Type B pancreatic cell (in vitro differentiated cells): Measurements from ENCODE around the gene TM9SF3. TPM values are rescaled to one million over a fixed set of nuclear protein-coding genes. Genes with fewer than 3 reads are reported as not detected.

Source experiments
- DNase-seq: peaks from one replicate; pipeline ENCODE4 v3.0.0; 2021; ENCODE audit warnings: mixed read lengths; ENCODE audit not compliant: unreplicated experiment; ENCODE audit errors: extremely low spot score
- H3K27ac Mint-ChIP-seq: 2 replicates; pipeline ENCODE4 v1.8.0; 2021; ENCODE audit warnings: mild to moderate bottlenecking, mixed read lengths
- H3K27me3 Mint-ChIP-seq: 2 replicates; pipeline ENCODE4 v1.8.0; 2021; ENCODE audit warnings: mixed read lengths
- H3K36me3 Mint-ChIP-seq: 2 replicates; pipeline ENCODE4 v1.8.0; 2021; ENCODE audit warnings: mixed read lengths
- H3K4me1 Mint-ChIP-seq: one replicate; pipeline ENCODE4 v1.8.0; 2021; ENCODE audit warnings: mixed read lengths; ENCODE audit not compliant: unreplicated experiment
- H3K4me3 Mint-ChIP-seq: 2 replicates; pipeline ENCODE4 v1.8.0; 2021; ENCODE audit warnings: mild to moderate bottlenecking, mixed read lengths
- H3K9me3 Mint-ChIP-seq: 2 replicates; pipeline ENCODE4 v1.8.0; 2021; ENCODE audit warnings: mixed read lengths
- total RNA-seq: library from RNA; stranded (reverse); gene quantifications from 2 replicates; pipeline ENCODE4 v1.2.1, GENCODE V29; 2021; ENCODE audit warnings: low replicate concordance
- TF ChIP-seq, protein P1 (sequence below): fragments of 200-600 bp; sonication (generic); conservative IDR thresholded peaks from 2 replicates; pipeline ENCODE4 v1.5.0; 2021; ENCODE audit warnings: antibody characterized with exemption, mild to moderate bottlenecking

Gene TM9SF3
- total RNA-seq, 1 donor from 2014 or later = 152 TPM

GRCh38 chr10:96616961-96617360, 30.1 kb upstream of the TM9SF3 start:
- H3K4me1 Mint-ChIP-seq = peaks cover 17% of the 10 kb centered on the region
- TF ChIP-seq, protein P1, sequence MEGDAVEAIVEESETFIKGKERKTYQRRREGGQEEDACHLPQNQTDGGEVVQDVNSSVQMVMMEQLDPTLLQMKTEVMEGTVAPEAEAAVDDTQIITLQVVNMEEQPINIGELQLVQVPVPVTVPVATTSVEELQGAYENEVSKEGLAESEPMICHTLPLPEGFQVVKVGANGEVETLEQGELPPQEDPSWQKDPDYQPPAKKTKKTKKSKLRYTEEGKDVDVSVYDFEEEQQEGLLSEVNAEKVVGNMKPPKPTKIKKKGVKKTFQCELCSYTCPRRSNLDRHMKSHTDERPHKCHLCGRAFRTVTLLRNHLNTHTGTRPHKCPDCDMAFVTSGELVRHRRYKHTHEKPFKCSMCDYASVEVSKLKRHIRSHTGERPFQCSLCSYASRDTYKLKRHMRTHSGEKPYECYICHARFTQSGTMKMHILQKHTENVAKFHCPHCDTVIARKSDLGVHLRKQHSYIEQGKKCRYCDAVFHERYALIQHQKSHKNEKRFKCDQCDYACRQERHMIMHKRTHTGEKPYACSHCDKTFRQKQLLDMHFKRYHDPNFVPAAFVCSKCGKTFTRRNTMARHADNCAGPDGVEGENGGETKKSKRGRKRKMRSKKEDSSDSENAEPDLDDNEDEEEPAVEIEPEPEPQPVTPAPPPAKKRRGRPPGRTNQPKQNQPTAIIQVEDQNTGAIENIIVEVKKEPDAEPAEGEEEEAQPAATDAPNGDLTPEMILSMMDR = no peak
- no peak for DNase-seq
- H3K9me3 Mint-ChIP-seq = no peaks in the 10 kb centered on the region
- no peak overlapping the region for H3K27ac Mint-ChIP-seq
- H3K36me3 Mint-ChIP-seq = no peaks in the 10 kb centered on the region
- no peak overlapping the region for H3K4me3 Mint-ChIP-seq
- no peaks in the 10 kb centered on the region for H3K27me3 Mint-ChIP-seq

DNA sequence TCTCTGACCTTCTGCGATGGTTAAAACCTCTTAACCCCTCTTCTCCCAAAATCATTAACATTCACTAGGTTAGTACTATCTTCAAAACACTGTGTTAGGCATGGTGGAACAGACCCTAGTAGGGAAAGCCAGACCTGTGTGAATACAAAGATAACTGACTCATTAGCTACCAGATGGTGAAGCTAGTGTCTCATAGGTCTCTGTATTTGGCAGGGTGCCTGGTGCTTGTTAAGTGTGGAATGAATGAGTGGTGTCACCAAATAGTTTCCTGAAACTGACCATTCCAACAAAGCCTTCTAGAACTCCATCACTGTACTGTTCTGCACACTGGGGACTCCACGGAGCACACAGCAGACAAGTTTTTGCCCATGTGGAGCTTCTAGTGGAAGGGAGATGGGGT, 27.7 kb upstream of the TM9SF3 start:
- no peaks in the 10 kb centered on the region for H3K36me3 Mint-ChIP-seq
- peak overlapping the region; percentile 11 for H3K27ac Mint-ChIP-seq
- peaks cover 23% of the 10 kb centered on the region for H3K4me1 Mint-ChIP-seq
- no peaks in the 10 kb centered on the region for H3K27me3 Mint-ChIP-seq
- no peak for DNase-seq
- no peak overlapping the region for H3K4me3 Mint-ChIP-seq
- H3K9me3 Mint-ChIP-seq = no peaks in the 10 kb centered on the region
- TF ChIP-seq, protein P1 = no peak

- Mint-ChIP-seq H3K27me3 (no peaks in the 10 kb centered on the region), H3K36me3 (no peaks in the 10 kb centered on the region), H3K4me3 (no peak overlapping the region), H3K9me3 (no peaks in the 10 kb centered on the region), H3K4me1 (peaks cover 23% of the 10 kb centered on the region), H3K27ac (no peak overlapping the region)
- no peak for DNase-seq
- TF ChIP-seq, protein P1 = no peak
Measured at GRCh38 chr10:96613576-96613975, 26.8 kb upstream of the TM9SF3 start.

DNA sequence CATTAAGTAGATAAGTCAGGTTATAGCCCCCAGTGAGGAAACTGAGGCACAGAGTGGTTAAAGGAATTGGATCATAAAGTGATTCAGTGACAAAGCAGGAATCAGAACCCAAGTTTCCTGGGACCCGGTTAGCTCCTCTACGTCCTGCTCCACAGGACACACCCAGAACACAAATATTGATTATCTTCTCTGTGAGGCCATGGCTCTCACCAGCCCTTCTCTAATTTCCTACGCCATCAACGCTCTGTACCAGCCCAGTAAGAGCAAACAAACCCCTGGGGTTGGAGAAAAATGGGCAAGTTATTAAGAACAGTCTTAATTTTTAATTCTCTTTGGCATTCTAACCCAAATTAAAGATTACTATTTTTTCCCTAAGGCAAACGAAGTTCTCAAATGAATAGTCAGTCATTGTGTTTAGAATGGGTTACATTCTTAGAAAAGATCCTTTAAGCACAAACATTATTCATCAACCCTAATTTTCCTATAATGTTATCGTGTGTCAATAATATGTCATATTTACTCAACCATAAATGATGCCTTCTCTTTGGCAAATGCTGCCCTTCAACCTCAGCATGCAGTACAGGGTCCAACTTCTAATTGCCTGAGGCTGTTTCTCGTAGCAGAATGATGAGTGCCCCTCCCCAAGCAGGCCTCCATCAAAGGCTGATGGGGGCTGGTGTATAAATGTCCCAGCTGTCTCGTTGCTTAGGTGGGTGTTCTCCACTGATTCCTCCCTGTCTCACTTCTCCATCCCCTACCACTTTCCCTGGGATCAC, 25.4 kb upstream of the TM9SF3 start:
- H3K27ac Mint-ChIP-seq = peak overlapping the region; percentile 80
- no peak for DNase-seq
- H3K27me3 Mint-ChIP-seq = no peaks in the 10 kb centered on the region
- peaks cover 23% of the 10 kb centered on the region for H3K4me1 Mint-ChIP-seq
- TF ChIP-seq, protein P1 = no peak
- peak overlapping the region; percentile 25 for H3K4me3 Mint-ChIP-seq
- H3K36me3 Mint-ChIP-seq = no peaks in the 10 kb centered on the region
- no peaks in the 10 kb centered on the region for H3K9me3 Mint-ChIP-seq

DNA sequence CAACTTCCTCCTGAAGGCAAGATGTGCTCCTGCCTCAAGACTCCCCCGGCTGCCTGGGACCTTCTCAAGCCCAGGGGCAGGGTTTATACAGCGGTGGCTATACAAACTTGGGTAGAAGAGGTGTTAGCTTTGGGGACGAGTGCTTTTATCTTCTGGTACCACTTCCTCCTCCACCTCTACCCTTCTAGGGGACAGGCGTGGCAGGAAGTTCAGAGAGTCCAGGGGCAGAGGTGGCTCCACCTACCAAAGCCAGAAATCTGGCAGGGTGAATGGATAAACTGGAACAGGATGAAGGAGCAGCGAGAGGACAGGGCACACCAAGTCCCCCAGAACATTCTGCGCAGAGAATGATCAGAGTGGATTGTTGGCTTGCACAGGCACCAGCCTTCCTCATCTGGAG, 24.0 kb upstream of the TM9SF3 start:
- Mint-ChIP-seq H3K27me3 (no peaks in the 10 kb centered on the region), H3K4me3 (no peak overlapping the region), H3K4me1 (peaks cover 23% of the 10 kb centered on the region), H3K9me3 (no peaks in the 10 kb centered on the region), H3K36me3 (no peaks in the 10 kb centered on the region), H3K27ac (no peak overlapping the region)
- DNase-seq = no peak
- TF ChIP-seq, protein P1 = no peak
